ENCODE results near the gene SLC38A10. TPM values are rescaled to one million over a fixed set of nuclear protein-coding genes. Genes with fewer than 3 reads are reported as not detected.

The SLC38A10 gene
- total RNA-seq, 1 donor from 2014 or later = 120 TPM

GRCh38 chr17:81336296-81336929, 41.3 kb upstream of the SLC38A10 start:
- H3K9me3 Mint-ChIP-seq (ENCODE audit: unreplicated experiment) = no peaks in the 10 kb centered on the region
- no peak overlapping the region for H3K4me3 Mint-ChIP-seq (ENCODE audit: unreplicated experiment)
- no peak for DNase-seq (ENCODE audit: extremely low spot score, unreplicated experiment)
- peaks cover 42% of the 10 kb centered on the region for H3K4me1 Mint-ChIP-seq (ENCODE audit: unreplicated experiment)
- TF ChIP-seq CTCF (IDR thresholded peaks at IDR 0.05) = no peak
- no peak overlapping the region for H3K27ac Mint-ChIP-seq (ENCODE audit: unreplicated experiment)
- peaks cover 7% of the 10 kb centered on the region for H3K27me3 Mint-ChIP-seq (ENCODE audit: unreplicated experiment)
- H3K36me3 Mint-ChIP-seq (ENCODE audit: unreplicated experiment) = no peaks in the 10 kb centered on the region

GRCh38 chr17:81335773-81336157, 40.7 kb upstream of the SLC38A10 start:
- H3K9me3 Mint-ChIP-seq (ENCODE audit: unreplicated experiment) = no peaks in the 10 kb centered on the region
- H3K4me1 Mint-ChIP-seq (ENCODE audit: unreplicated experiment) = peaks cover 43% of the 10 kb centered on the region
- H3K27ac Mint-ChIP-seq (ENCODE audit: unreplicated experiment) = no peak overlapping the region
- H3K4me3 Mint-ChIP-seq (ENCODE audit: unreplicated experiment) = no peak overlapping the region
- DNase-seq (ENCODE audit: extremely low spot score, unreplicated experiment) = no peak
- TF ChIP-seq CTCF (IDR thresholded peaks at IDR 0.05) = no peak
- H3K36me3 Mint-ChIP-seq (ENCODE audit: unreplicated experiment) = no peaks in the 10 kb centered on the region
- peaks cover 7% of the 10 kb centered on the region for H3K27me3 Mint-ChIP-seq (ENCODE audit: unreplicated experiment)

GRCh38 chr17:81334987-81335772, 40.1 kb upstream of the SLC38A10 start:
- peaks cover 43% of the 10 kb centered on the region for H3K4me1 Mint-ChIP-seq (ENCODE audit: unreplicated experiment)
- no peak overlapping the region for H3K4me3 Mint-ChIP-seq (ENCODE audit: unreplicated experiment)
- no peaks in the 10 kb centered on the region for H3K36me3 Mint-ChIP-seq (ENCODE audit: unreplicated experiment)
- H3K27ac Mint-ChIP-seq (ENCODE audit: unreplicated experiment) = no peak overlapping the region
- H3K27me3 Mint-ChIP-seq (ENCODE audit: unreplicated experiment) = peaks cover 7% of the 10 kb centered on the region
- TF ChIP-seq CTCF (IDR thresholded peaks at IDR 0.05) = no peak
- no peak for DNase-seq (ENCODE audit: extremely low spot score, unreplicated experiment)
- H3K9me3 Mint-ChIP-seq (ENCODE audit: unreplicated experiment) = no peaks in the 10 kb centered on the region

DNA sequence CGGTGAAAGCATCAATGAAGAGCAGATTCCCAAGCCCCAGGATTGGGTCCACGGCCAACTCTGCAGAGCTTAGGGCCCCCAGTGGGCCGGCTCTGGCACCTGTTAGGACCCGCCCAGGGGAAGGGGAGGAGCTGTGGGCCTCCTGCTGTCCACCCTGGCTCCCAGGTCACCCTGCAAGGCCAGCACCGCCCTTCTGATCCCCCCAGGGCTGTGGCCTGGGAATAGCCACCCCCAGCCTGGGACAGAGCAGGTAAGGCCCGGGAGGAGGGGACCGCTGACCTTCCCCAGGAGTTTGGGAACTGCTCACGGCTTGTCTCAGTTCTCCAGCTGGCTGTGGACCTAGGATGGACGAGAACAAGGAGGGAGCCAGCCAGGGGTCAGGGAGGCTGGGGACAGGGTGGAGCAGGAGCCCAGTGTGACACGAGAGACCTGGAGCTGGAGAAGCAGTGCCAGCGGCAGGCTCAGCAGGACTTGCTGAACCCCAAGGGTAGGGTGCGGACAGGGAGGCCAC, 39.3 kb upstream of the SLC38A10 start:
- Mint-ChIP-seq H3K4me1 (ENCODE audit: unreplicated experiment) (peaks cover 44% of the 10 kb centered on the region), H3K36me3 (ENCODE audit: unreplicated experiment) (no peaks in the 10 kb centered on the region), H3K27ac (ENCODE audit: unreplicated experiment) (no peak overlapping the region), H3K9me3 (ENCODE audit: unreplicated experiment) (no peaks in the 10 kb centered on the region), H3K27me3 (ENCODE audit: unreplicated experiment) (peaks cover 7% of the 10 kb centered on the region), H3K4me3 (ENCODE audit: unreplicated experiment) (no peak overlapping the region)
- no peak for TF ChIP-seq CTCF (IDR thresholded peaks at IDR 0.05)
- DNase-seq (ENCODE audit: extremely low spot score, unreplicated experiment) = no peak

Measured in osteocyte (in vitro differentiated cells).